K562 (cell line): ENCODE data around the gene TTC28. TPM values are rescaled to one million over a fixed set of nuclear protein-coding genes. Genes with fewer than 3 reads are reported as not detected.

Experiments
- CHD4 ChIP-seq: fragments of 200-600 bp; sonication (generic); IDR thresholded peaks from 3 replicates; pipeline ENCODE4 v1.6.1; 2012; ENCODE audit warnings: low read depth, mild to moderate bottlenecking, mixed read lengths, low read length, inconsistent platforms; ENCODE audit not compliant: insufficient read depth, insufficient replicate concordance, poor library complexity, severe bottlenecking
- ETS2 ChIP-seq: IDR thresholded peaks from 2 replicates; pipeline ENCODE4 v1.6.1; 2016; ENCODE audit warnings: borderline replicate concordance, missing genetic modification characterization, mild to moderate bottlenecking, moderate library complexity, missing compliant biosample characterization; ENCODE audit not compliant: poor library complexity, severe bottlenecking
- ETV6 ChIP-seq, 3 experiments: fragments of 150-350 bp in 1 of 3; sonication (generic) in 1 of 3; formaldehyde crosslinking in 1 of 3; IDR thresholded peaks; 2 replicates each; pipeline versions ENCODE4 v1.6.1 to v1.8.0; 2014 to 2022; ENCODE audit warnings: borderline replicate concordance in 2 of 3, low read depth in 2 of 3, antibody characterized with exemption in 1 of 3, low read length in 1 of 3, mild to moderate bottlenecking in 1 of 3, missing genetic modification reagents in 1 of 3
- HNRNPK ChIP-seq: fragments of 200-400 bp; formaldehyde crosslinking; IDR thresholded peaks from one replicate; pipeline ENCODE4 v1.6.1; 2018; ENCODE audit warnings: mild to moderate bottlenecking, low read depth, low read length; ENCODE audit not compliant: poor library complexity, severe bottlenecking
- RAD21 ChIP-seq, 2 experiments: fragments of 250-450 bp in 1 of 2; fragments of 450-650 bp in 1 of 2; sonication (Bioruptor Pico) in 1 of 2; formaldehyde crosslinking in 1 of 2; IDR thresholded peaks in 1 of 2; conservative IDR thresholded peaks in 1 of 2; 2 replicates each; pipeline versions ENCODE4 v1.4.0 to v1.8.0; 2020 to 2022; ENCODE audit warnings: mild to moderate bottlenecking in 2 of 2, moderate library complexity in 1 of 2
- SMAD2 ChIP-seq: fragments of 150-350 bp; IDR thresholded peaks from 2 replicates; pipeline ENCODE4 v1.6.1; 2014; ENCODE audit warnings: low read depth, mild to moderate bottlenecking, low read length
- SRF ChIP-seq, 2 experiments: fragments of 250-450, 450-650 bp in 1 of 2; sonication (Bioruptor Pico) in 1 of 2; sonication (generic) in 1 of 2; formaldehyde crosslinking; IDR thresholded peaks; 2 replicates each; pipeline versions ENCODE4 v1.5.0 to v1.5.1; 2020 to 2022; ENCODE audit warnings: mild to moderate bottlenecking in 1 of 2, missing genetic modification reagents in 1 of 2
- polyA plus RNA-seq, 8 experiments: library from polyadenylated mRNA; depleted of rRNA in 4 of 8; stranded (reverse) in 5 of 8; unstranded in 3 of 8; fragments of >200 nt; fragmentation: Nextera tagmentation in 2 of 8; fragmentation: Illumina TruSeq in 1 of 8; extraction: Ambion mirVana in 2 of 8; extraction: Trizol in 1 of 8; gene quantifications; 2 replicates each; pipeline versions ENCODE4 v1.2.1 to v1.2.3, GENCODE V29; 2011 to 2014; ENCODE audit warnings: inconsistent platforms in 1 of 8, missing spikeins in 1 of 8
- total RNA-seq, 7 experiments: library from RNA; depleted of rRNA in 6 of 7; stranded (reverse); fragments of >200 nt in 6 of 7; fragmentation: Illumina TruSeq in 2 of 7; extraction: Trizol in 2 of 7; gene quantifications; 2 replicates each; pipeline versions ENCODE4 v1.2.1 to v1.2.3, GENCODE V29; 2011 to 2021; ENCODE audit warnings: low replicate concordance in 1 of 7
- TF ChIP-seq, protein P1 (sequence below), 3 experiments: IDR thresholded peaks in 2 of 3; conservative IDR thresholded peaks in 1 of 3; 2 replicates each; pipeline ENCODE4 v1.5.1; 2011 to 2012; ENCODE audit warnings: low read length in 3 of 3, mild to moderate bottlenecking in 3 of 3, control low read depth in 2 of 3, improper control_type of control experiment in 1 of 3, inconsistent platforms in 1 of 3, low read depth in 1 of 3, mixed read lengths in 1 of 3, moderate library complexity in 1 of 3; ENCODE audit not compliant: insufficient read depth in 2 of 3
- TF ChIP-seq, protein P2 (sequence below): fragments of 450-650 bp; formaldehyde crosslinking; IDR thresholded peaks from 2 replicates; pipeline ENCODE4 v1.4.0; 2022; ENCODE audit warnings: missing genetic modification characterization
- TF ChIP-seq, protein P3 (sequence below): fragments of 450-650 bp; formaldehyde crosslinking; IDR thresholded peaks from 2 replicates; pipeline ENCODE4 v1.4.0; 2020; ENCODE audit warnings: mild to moderate bottlenecking
- TF ChIP-seq, protein P4 (sequence below): fragments of 450-650 bp; formaldehyde crosslinking; IDR thresholded peaks from 2 replicates; pipeline ENCODE4 v1.4.0; 2020; ENCODE audit warnings: mild to moderate bottlenecking, moderate library complexity
- TF ChIP-seq, protein P5 (sequence below): IDR thresholded peaks from 2 replicates; pipeline ENCODE4 v1.6.1; 2012; ENCODE audit warnings: low read depth, low read length, improper control_type of control experiment, borderline replicate concordance

The TTC28 gene
- total and polyA plus RNA-seq, 9 of the 15 experiments (the other 6 are each of a cell fraction or from before 2014, with no cell fraction given) = 0.22 to 10.7 (median 3.1) TPM

DNA sequence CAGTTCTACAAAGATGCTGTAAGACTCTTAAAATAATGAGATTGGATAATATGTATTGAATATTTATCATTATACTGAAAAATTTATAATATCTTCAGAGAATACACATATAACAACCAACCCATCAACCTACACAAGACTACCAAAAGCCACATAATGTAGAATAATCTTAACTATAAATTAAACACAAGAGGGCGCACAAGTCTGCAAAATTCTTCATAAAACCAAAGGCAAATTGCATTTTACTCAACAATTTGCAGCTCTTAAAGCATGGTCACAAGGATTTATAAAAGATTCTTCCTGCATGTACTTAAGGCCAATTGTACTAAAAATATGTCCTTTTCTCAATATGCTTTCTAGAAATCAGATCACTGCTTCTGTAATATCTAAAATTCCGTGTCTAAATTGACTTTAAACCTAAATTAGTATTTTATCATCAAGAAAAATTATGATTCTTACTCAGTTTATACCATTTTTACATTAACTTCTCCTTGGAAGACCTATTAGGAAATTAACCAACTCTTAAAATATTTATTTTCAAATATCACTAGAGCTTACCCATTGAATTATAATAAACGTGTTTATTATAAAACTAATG lies 79.0 kb downstream of the TTC28 start (continued):
- TF ChIP-seq, protein P1, sequence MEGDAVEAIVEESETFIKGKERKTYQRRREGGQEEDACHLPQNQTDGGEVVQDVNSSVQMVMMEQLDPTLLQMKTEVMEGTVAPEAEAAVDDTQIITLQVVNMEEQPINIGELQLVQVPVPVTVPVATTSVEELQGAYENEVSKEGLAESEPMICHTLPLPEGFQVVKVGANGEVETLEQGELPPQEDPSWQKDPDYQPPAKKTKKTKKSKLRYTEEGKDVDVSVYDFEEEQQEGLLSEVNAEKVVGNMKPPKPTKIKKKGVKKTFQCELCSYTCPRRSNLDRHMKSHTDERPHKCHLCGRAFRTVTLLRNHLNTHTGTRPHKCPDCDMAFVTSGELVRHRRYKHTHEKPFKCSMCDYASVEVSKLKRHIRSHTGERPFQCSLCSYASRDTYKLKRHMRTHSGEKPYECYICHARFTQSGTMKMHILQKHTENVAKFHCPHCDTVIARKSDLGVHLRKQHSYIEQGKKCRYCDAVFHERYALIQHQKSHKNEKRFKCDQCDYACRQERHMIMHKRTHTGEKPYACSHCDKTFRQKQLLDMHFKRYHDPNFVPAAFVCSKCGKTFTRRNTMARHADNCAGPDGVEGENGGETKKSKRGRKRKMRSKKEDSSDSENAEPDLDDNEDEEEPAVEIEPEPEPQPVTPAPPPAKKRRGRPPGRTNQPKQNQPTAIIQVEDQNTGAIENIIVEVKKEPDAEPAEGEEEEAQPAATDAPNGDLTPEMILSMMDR (IDR thresholded peaks at IDR 0.05 in 2 of 3, conservative IDR thresholded peaks at IDR 0.05 in 1 of 3; ENCODE audit: insufficient read depth in 2 of 3, low read depth in 1 of 3, low read length in 3 of 3) = peak; percentile 20 to 62 (median 36); a peak in 4 of 6 replicates
- TF ChIP-seq, protein P2, sequence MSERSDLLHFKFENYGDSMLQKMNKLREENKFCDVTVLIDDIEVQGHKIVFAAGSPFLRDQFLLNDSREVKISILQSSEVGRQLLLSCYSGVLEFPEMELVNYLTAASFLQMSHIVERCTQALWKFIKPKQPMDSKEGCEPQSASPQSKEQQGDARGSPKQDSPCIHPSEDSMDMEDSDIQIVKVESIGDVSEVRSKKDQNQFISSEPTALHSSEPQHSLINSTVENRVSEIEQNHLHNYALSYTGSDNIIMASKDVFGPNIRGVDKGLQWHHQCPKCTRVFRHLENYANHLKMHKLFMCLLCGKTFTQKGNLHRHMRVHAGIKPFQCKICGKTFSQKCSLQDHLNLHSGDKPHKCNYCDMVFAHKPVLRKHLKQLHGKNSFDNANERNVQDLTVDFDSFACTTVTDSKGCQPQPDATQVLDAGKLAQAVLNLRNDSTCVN = no peak
- TF ChIP-seq ETV6 (IDR thresholded peaks at IDR 0.05; ENCODE audit: borderline replicate concordance in 1 of 2, low read depth in 2 of 2, low read length in 1 of 2) (no peak), ETV6 (CRISPR knock-in tag; IDR thresholded peaks at IDR 0.05; ENCODE audit: borderline replicate concordance) (no peak), SMAD2 (no peak), HNRNPK (no peak), RAD21 (CRISPR knock-in tag; conservative IDR thresholded peaks at IDR 0.05 in 1 of 2, IDR thresholded peaks at IDR 0.05 in 1 of 2) (peak; percentile 74 to 84), ETS2 (tag) (no peak), SRF (CRISPR knock-in tag; IDR thresholded peaks at IDR 0.05) (no peak), CHD4 (no peak)
- TF ChIP-seq, protein P3, sequence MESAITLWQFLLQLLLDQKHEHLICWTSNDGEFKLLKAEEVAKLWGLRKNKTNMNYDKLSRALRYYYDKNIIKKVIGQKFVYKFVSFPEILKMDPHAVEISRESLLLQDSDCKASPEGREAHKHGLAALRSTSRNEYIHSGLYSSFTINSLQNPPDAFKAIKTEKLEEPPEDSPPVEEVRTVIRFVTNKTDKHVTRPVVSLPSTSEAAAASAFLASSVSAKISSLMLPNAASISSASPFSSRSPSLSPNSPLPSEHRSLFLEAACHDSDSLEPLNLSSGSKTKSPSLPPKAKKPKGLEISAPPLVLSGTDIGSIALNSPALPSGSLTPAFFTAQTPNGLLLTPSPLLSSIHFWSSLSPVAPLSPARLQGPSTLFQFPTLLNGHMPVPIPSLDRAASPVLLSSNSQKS = no peak
- TF ChIP-seq, protein P4, sequence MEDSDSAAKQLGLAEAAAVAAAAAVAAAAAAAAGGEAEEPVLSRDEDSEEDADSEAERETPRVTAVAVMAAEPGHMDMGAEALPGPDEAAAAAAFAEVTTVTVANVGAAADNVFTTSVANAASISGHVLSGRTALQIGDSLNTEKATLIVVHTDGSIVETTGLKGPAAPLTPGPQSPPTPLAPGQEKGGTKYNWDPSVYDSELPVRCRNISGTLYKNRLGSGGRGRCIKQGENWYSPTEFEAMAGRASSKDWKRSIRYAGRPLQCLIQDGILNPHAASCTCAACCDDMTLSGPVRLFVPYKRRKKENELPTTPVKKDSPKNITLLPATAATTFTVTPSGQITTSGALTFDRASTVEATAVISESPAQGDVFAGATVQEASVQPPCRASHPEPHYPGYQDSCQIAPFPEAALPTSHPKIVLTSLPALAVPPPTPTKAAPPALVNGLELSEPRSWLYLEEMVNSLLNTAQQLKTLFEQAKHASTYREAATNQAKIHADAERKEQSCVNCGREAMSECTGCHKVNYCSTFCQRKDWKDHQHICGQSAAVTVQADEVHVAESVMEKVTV (CRISPR knock-in tag) = 0 out of 2 replicates have a peak, but pooled peaks have one; percentile 40
- TF ChIP-seq, protein P5, sequence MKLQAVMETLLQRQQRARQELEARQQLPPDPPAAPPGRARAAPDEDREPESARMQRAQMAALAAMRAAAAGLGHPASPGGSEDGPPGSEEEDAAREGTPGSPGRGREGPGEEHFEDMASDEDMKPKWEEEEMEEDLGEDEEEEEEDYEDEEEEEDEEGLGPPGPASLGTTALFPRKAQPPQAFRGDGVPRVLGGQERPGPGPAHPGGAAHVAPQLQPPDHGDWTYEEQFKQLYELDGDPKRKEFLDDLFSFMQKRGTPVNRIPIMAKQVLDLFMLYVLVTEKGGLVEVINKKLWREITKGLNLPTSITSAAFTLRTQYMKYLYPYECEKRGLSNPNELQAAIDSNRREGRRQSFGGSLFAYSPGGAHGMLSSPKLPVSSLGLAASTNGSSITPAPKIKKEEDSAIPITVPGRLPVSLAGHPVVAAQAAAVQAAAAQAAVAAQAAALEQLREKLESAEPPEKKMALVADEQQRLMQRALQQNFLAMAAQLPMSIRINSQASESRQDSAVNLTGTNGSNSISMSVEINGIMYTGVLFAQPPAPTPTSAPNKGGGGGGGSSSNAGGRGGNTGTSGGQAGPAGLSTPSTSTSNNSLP = peak; percentile 87; the same call in 1 of the 2 replicates
